ENCODE results near the gene TEAD2.
"Not testable (repeated sequence)": the region's sequence is repeated elsewhere in the genome, so short reads cannot be mapped to it uniquely, and the experiment has no call there.

The TEAD2 gene

GRCh38 chr19:49374665-49375434 lies 12.6 kb upstream of the TEAD2 start:
- ChIA-PET POLR2A (interaction anchor here (0.6 to 0.9 kb wide), 3 partner anchors 34 to 165 kb away, joined by 3 to 6 read pairs (median 4); no protein-coding TSS in a partner anchor), CTCF (interaction anchor here (0.8 to 1.6 kb wide), 7 partner anchors 10 to 195 kb away, joined by 3 to 9 read pairs (median 3); partner anchors contain the start of gene KASH5)
- DNase-seq (ENCODE audit: extremely low spot score): no peak
- no peak for TF ChIP-seq CTCF (IDR thresholded peaks at IDR 0.05; ENCODE audit: control extremely low read depth, extremely low read depth, low read depth, missing control alignments)

DNA sequence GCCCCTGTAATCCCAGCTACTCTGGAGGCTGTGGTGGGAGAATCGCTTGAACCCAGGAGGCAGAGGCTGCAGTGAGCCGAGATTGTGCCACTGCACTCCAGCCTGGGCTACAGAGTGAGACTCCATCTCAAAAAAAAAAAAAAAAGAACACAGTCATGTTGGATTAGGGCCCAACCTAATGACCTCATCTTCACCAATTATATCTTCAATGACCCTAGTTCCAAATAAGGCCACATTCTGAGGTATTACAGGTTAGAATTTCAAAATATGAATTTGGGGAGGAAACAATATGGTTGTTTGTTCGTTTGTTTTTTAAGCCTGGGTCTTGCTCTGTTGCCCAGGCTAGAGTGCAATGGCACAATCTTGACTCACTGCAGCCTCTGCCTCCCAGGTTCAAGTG lies 11.0 kb upstream of the TEAD2 start:
- DNase-seq (ENCODE audit: extremely low spot score); POLR2A ChIA-PET: not testable (repeated sequence)
- CTCF ChIA-PET: interaction anchor here (0.9 kb wide), 1 partner anchor 164 kb away, joined by 3 read pairs; no protein-coding TSS in a partner anchor

- CTCF ChIA-PET: interaction anchor here (1.5 kb wide), 1 partner anchor 14 kb away, joined by 3 read pairs; no protein-coding TSS in a partner anchor
- no peak for TF ChIP-seq CTCF (IDR thresholded peaks at IDR 0.05; ENCODE audit: control extremely low read depth, extremely low read depth, low read depth, missing control alignments)
- no peak for DNase-seq (ENCODE audit: extremely low spot score)
- POLR2A ChIA-PET: no interaction called here
Measured at GRCh38 chr19:49371184-49371583, 9.0 kb upstream of the TEAD2 start.

DNA sequence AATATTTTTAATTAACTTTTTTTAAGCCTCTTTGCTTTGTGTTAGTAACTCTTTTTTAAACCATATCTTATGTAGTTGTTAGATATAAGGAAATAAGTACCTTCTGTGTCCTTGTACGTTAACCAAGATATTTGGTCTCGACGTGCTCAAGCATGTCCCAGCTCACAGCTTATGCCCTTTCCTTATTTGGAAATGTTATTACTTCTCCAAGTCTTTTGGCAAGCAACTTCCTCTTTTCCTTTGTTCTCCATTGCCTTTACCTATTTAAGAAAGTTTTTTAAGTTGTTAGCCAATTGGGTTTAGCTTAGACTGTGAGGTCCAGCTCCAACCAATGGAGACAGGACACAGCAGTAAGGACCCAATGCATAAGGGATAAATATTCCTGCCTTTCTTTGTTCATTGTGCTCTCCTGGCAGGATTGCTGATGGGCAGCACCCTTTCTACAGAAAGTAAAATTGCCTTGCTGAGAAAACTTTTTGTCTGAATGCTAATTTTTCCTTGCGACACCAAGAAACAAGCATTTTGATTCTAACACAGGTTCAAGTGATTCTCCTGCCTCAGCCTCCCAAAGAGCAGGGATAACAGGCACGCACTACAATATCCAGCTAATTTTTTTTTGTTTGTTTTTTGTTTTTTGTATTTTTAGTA lies 6.6 kb upstream of the TEAD2 start:
- no peak for TF ChIP-seq CTCF (IDR thresholded peaks at IDR 0.05; ENCODE audit: control extremely low read depth, extremely low read depth, low read depth, missing control alignments)
- no peak for DNase-seq (ENCODE audit: extremely low spot score)
- ChIA-PET POLR2A (no interaction called here), CTCF (interaction anchor here (0.7 to 1.5 kb wide), 3 partner anchors 10 to 40 kb away, joined by 3 to 5 read pairs (median 3); no protein-coding TSS in a partner anchor)

DNA sequence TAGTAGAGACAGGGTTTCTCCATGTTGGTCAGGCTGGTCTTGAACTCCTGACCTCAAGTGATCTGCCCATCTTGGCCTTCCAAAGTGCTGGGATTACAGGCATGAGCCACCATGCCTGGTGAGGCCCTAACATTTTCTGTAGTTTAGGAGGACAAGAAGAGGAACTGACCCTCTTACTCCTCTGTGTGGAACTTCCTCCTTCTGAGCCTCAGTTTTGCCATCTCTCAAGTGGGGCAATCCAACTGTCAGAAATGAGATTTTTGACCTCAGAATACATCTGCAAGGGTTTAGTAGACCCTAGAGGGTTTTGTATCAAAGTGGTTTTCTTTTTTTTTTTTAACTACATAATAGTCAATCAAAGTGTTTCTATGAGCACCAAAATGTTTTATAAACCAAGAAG lies 3.9 kb upstream of the TEAD2 start:
- CTCF ChIA-PET: interaction anchor here (1.0 to 2.1 kb wide), 2 partner anchors 26 to 64 kb away, joined by 4 to 8 read pairs; no protein-coding TSS in a partner anchor
- no peak for DNase-seq (ENCODE audit: extremely low spot score)
- POLR2A ChIA-PET: no interaction called here
- no peak for TF ChIP-seq CTCF (IDR thresholded peaks at IDR 0.05; ENCODE audit: control extremely low read depth, extremely low read depth, low read depth, missing control alignments)

GRCh38 chr19:49364083-49364737 lies 2.0 kb upstream of the TEAD2 start:
- no peak for TF ChIP-seq CTCF (IDR thresholded peaks at IDR 0.05; ENCODE audit: control extremely low read depth, extremely low read depth, low read depth, missing control alignments)
- CTCF ChIA-PET: no interaction called here
- no peak for DNase-seq (ENCODE audit: extremely low spot score)
- POLR2A ChIA-PET: interaction anchor here (0.5 to 0.7 kb wide), 2 partner anchors 27 to 187 kb away, joined by 5 to 6 read pairs; no protein-coding TSS in a partner anchor
